Chondrocyte (in vitro differentiated cells): ENCODE results near the gene SPRR2G. TPM values are rescaled to one million over a fixed set of nuclear protein-coding genes. Genes with fewer than 3 reads are reported as not detected.
"Not testable (repeated sequence)": the region's sequence is repeated elsewhere in the genome, so short reads cannot be mapped to it uniquely, and the experiment has no call there.

Experiments used
- DNase-seq: peaks from one replicate; pipeline ENCODE4 v3.0.0; 2021; ENCODE audit warnings: mixed read lengths, low spot score
- H3K27ac Mint-ChIP-seq: one replicate; pipeline ENCODE4 v1.8.0; 2021; ENCODE audit warnings: mild to moderate bottlenecking, moderate library complexity, mixed read lengths; ENCODE audit not compliant: unreplicated experiment
- H3K27me3 Mint-ChIP-seq: 2 replicates; pipeline ENCODE4 v1.8.0; 2021; ENCODE audit warnings: low read depth, mixed read lengths
- H3K36me3 Mint-ChIP-seq: 2 replicates; pipeline ENCODE4 v1.8.0; 2021; ENCODE audit warnings: low read depth, mixed read lengths
- H3K4me1 Mint-ChIP-seq: 2 replicates; pipeline ENCODE4 v1.8.0; 2021; ENCODE audit warnings: low read depth, mild to moderate bottlenecking, mixed read lengths
- H3K4me3 Mint-ChIP-seq: one replicate; pipeline ENCODE4 v1.8.0; 2021; ENCODE audit warnings: mild to moderate bottlenecking, moderate library complexity, mixed read lengths; ENCODE audit not compliant: unreplicated experiment
- H3K9me3 Mint-ChIP-seq: 2 replicates; pipeline ENCODE4 v1.8.0; 2021; ENCODE audit warnings: low read depth, mixed read lengths
- total RNA-seq: library from RNA; stranded (reverse); gene quantifications from 3 replicates; pipeline ENCODE4 v1.2.1, GENCODE V29; 2021
- TF ChIP-seq, protein P1 (sequence below): fragments of 200-600 bp; sonication (generic); IDR thresholded peaks from 2 replicates; pipeline ENCODE4 v1.5.0; 2021; ENCODE audit warnings: antibody characterized with exemption, mild to moderate bottlenecking, moderate library complexity

Gene SPRR2G
- total RNA-seq, 1 donor from 2014 or later = not detected

DNA sequence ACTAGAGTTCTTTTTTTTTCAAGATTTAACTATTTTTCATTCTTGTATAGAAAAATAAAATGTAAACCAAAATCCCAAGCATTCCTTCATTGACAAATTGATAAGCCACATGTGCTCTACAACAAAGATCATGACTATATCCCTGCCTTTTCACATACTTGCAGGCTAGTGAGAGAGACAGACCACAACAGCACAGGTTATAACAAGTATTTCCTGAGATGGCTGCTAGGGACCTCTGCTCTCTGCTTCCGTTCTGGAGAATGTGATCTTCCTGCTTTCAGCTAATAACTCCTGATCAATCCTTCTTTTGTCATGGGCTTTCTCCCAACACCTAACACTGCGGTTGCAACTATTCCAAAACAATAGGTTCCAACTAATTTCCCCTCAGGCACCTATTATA lies 23.4 kb downstream of the SPRR2G start:
- Mint-ChIP-seq H3K4me1 (no peaks in the 10 kb centered on the region), H3K36me3 (no peaks in the 10 kb centered on the region), H3K27ac (no peak overlapping the region), H3K9me3 (peaks cover 12% of the 10 kb centered on the region), H3K27me3 (peaks cover 5% of the 10 kb centered on the region), H3K4me3 (no peak overlapping the region)
- no peak for DNase-seq
- TF ChIP-seq, protein P1, sequence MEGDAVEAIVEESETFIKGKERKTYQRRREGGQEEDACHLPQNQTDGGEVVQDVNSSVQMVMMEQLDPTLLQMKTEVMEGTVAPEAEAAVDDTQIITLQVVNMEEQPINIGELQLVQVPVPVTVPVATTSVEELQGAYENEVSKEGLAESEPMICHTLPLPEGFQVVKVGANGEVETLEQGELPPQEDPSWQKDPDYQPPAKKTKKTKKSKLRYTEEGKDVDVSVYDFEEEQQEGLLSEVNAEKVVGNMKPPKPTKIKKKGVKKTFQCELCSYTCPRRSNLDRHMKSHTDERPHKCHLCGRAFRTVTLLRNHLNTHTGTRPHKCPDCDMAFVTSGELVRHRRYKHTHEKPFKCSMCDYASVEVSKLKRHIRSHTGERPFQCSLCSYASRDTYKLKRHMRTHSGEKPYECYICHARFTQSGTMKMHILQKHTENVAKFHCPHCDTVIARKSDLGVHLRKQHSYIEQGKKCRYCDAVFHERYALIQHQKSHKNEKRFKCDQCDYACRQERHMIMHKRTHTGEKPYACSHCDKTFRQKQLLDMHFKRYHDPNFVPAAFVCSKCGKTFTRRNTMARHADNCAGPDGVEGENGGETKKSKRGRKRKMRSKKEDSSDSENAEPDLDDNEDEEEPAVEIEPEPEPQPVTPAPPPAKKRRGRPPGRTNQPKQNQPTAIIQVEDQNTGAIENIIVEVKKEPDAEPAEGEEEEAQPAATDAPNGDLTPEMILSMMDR = no peak

DNA sequence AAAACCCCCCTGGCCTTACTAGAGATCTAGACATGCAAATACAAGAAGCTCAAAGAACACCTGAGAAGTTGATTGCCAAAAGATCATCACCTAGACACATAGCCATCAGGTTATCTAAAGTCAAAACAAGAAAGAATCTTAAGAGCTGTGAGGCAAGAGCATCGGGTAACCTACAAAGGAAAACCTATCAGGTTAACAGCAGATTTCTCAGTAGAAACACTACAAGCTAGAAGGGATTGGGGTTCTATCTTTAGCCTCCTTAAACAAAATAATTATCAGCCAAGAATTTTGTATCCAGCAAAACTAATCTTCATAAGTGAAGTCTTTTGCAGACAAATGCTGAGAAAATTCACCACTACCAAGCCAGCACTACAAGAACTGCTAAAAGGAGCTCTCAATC lies 25.2 kb downstream of the SPRR2G start:
- H3K9me3 Mint-ChIP-seq = peaks cover 12% of the 10 kb centered on the region
- no peak overlapping the region for H3K27ac Mint-ChIP-seq
- H3K27me3 Mint-ChIP-seq = peaks cover 2% of the 10 kb centered on the region
- H3K4me3 Mint-ChIP-seq = no peak overlapping the region
- no peaks in the 10 kb centered on the region for H3K4me1 Mint-ChIP-seq
- H3K36me3 Mint-ChIP-seq = no peaks in the 10 kb centered on the region
- DNase-seq = no peak
- TF ChIP-seq, protein P1 = no peak

DNA sequence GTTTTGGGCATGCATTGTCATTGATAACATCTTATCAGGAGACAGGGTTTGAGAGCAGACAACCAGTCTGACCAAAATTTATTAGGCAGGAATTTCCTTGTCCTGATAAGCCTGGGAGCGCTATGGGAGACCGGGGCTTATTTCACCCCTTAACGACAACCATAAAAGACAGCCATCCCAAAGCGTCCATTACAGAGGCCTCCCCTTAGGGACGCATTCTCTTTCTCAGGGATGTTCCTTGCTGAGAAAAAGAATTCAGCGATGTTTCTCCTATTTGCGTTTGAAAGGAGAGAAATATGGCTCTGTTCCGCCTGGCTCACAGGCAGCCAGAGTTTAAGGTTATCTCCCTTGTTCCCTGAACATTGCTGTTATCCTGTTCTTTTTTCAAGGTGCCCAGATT lies 26.9 kb downstream of the SPRR2G start:
- H3K4me1 Mint-ChIP-seq, H3K27ac Mint-ChIP-seq, DNase-seq, H3K36me3 Mint-ChIP-seq, H3K4me3 Mint-ChIP-seq, H3K27me3 Mint-ChIP-seq: not testable (repeated sequence)
- peaks cover 12% of the 10 kb centered on the region for H3K9me3 Mint-ChIP-seq

DNA sequence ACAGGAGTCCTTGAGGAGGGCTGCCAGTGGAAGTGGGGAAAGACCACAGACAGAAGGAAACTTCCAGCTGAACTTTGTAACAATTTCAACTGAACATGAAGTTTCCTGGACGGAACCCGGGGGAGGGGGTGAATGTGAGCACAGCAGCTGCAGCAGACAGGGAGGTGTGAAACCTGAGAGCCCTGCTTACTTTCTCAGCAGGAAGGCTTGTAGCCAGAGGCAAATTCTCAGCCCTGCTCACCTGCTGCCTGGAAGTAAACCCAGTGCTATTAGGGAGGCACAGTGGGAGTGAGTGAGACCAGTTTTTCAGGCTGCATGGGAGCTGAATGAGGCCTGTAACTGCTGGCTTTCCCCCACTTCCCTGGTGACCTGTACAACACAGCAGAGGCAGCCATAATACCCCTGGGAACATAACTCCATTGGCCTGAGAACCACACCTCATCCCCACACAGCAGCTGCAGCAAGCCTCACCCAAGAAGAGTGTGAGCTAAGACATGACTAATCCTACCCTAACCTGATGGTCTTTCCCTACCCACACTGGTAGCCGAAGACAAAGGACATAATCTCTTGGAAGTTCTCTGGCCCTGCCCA lies 27.8 kb downstream of the SPRR2G start:
- Mint-ChIP-seq H3K27ac (no peak overlapping the region), H3K4me3 (no peak overlapping the region), H3K36me3 (no peaks in the 10 kb centered on the region), H3K27me3 (peaks cover 3% of the 10 kb centered on the region), H3K4me1 (no peaks in the 10 kb centered on the region), H3K9me3 (peaks cover 12% of the 10 kb centered on the region)
- no peak for DNase-seq
- TF ChIP-seq, protein P1 = no peak

DNA sequence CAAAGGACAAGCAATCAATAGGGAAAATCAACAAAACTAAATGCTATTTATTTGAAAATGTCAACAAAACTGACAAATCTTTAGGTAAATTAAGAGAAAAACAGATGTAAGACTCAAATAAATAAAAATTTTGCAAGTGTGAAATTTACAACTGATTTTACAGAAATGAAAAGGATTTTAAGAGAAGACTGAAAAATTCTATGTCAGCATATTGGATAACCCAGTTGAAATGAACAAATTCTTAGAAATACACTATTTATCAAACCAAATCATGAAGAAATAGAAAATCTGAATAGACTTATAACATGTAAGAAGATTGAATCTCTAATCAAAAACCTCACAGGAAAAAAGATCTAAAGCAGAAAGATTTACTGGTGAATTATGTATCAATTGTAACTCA lies 29.7 kb downstream of the SPRR2G start:
- Mint-ChIP-seq H3K27me3 (peaks cover 3% of the 10 kb centered on the region), H3K9me3 (peaks cover 12% of the 10 kb centered on the region), H3K36me3 (no peaks in the 10 kb centered on the region), H3K4me1 (no peaks in the 10 kb centered on the region), H3K27ac (no peak overlapping the region), H3K4me3 (no peak overlapping the region)
- no peak for DNase-seq
- TF ChIP-seq, protein P1 = no peak

DNA sequence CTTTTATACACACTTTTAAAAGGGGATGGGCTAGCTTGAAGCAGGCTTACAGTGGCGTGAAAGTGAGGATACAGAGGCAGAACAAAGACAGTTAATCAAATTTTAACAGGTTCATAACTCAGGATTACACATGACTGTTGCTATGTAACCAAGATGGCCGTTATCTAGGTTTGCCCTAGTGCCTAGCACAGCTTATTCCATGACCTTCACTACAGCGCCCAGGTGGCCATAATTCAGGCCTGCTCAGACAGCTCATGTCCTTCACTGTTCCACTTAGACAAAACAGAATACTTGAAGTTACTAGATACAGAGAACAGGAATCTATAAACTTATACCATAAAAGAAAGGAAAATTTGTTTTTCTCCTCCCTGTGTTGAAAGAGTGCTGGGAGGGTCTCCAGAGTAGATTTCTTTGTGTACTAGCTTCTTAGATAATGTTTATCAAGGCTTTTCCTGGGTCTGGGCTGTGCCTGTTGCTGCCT lies 31.2 kb downstream of the SPRR2G start:
- Mint-ChIP-seq H3K9me3 (no peaks in the 10 kb centered on the region), H3K27ac (no peak overlapping the region), H3K4me3 (no peak overlapping the region), H3K36me3 (no peaks in the 10 kb centered on the region), H3K27me3 (peaks cover 3% of the 10 kb centered on the region), H3K4me1 (no peaks in the 10 kb centered on the region)
- DNase-seq = no peak
- TF ChIP-seq, protein P1 = no peak

DNA sequence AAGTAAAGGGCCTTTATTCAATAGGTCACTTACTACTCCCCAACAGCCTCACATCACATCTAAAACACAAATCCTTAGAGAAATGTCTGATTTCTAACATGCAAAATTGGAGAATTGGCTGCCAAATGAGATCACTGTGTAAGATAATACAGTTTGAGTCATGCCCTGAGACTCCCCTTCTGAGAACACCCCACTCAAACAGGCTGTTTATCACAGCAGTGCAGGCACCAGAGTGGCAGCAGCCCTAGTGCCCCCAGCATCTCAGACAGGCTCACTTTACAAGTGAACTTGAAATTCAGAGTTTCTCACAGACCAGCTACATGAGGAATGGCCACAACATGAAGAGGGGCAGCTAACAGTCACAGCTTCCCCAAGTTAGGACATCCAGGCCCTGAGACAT lies 35.4 kb downstream of the SPRR2G start:
- H3K27ac Mint-ChIP-seq, H3K27me3 Mint-ChIP-seq, DNase-seq, H3K36me3 Mint-ChIP-seq, H3K9me3 Mint-ChIP-seq, H3K4me3 Mint-ChIP-seq, H3K4me1 Mint-ChIP-seq: not testable (repeated sequence)
